IPS DF 6.9 (cell line): Measurements from ENCODE around the gene TPRG1L.

Source experiments
- DNase-seq: peaks from one replicate; pipeline ENCODE4 v3.0.0-alpha.2; 2013; ENCODE audit warnings: low read depth, low spot score
- H3K27ac ChIP-seq: one replicate; pipeline ENCODE4 v1.5.1; 2013; ENCODE audit warnings: low read length, control low read depth
- H3K27me3 ChIP-seq: 2 replicates; pipeline ENCODE4 v1.6.1; 2013; ENCODE audit warnings: mild to moderate bottlenecking, low read length; ENCODE audit not compliant: control insufficient read depth, insufficient read depth
- H3K36me3 ChIP-seq: 2 replicates; pipeline ENCODE4 v1.6.1; 2013; ENCODE audit warnings: low read length; ENCODE audit not compliant: control insufficient read depth, insufficient read depth
- H3K4me1 ChIP-seq: 2 replicates; pipeline ENCODE4 v1.6.1; 2013; ENCODE audit warnings: low read length; ENCODE audit not compliant: control insufficient read depth, insufficient read depth
- H3K4me3 ChIP-seq: 2 replicates; pipeline ENCODE4 v1.5.1; 2013; ENCODE audit warnings: mild to moderate bottlenecking, low read length
- H3K9me3 ChIP-seq: 2 replicates; pipeline ENCODE4 v1.6.1; 2013; ENCODE audit warnings: low read length, inconsistent platforms; ENCODE audit not compliant: control insufficient read depth, insufficient read depth
- WGBS: extraction: QIAGEN DNeasy Blood & Tissue Kit; methylation state at CpG from one replicate; pipeline ENCODE4 v1.1.7; 2013; ENCODE audit warnings: mixed read lengths, missing lambda C conversion rate; ENCODE audit not compliant: insufficient read length, insufficient coverage; 5-methylcytosine and 5-hydroxymethylcytosine counted together

The TPRG1L gene

DNA sequence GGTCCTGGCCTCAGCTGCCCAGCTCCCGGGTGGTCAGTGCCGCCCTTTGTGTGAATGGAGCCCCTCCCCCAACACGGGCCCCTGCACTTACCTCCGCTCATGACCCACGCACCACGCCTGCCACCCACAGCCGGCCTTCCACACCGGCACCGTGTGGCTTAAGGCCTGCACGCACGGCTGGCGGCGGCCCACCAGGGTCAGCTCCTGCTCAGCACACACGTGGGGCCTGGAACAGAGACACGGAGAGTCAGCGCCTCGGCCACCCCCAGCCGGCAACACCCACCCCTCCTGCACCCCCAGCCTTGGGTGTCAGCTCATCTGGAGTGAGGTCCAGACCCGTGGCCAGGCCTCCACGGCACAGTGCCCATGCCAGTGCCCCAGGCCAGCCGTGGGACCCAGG, 22.4 kb upstream of the TPRG1L start:
- no peak overlapping the region for H3K27ac ChIP-seq
- no peaks in the 10 kb centered on the region for H3K27me3 ChIP-seq
- WGBS: no CpG with 5 or more reads among the region's 21 CpGs
- peaks cover 4% of the 10 kb centered on the region; the same call in 1 of the 2 replicates for H3K4me1 ChIP-seq
- DNase-seq: no peak
- H3K9me3 ChIP-seq: no peaks in the 10 kb centered on the region
- no peaks in the 10 kb centered on the region for H3K36me3 ChIP-seq
- no peak overlapping the region for H3K4me3 ChIP-seq

DNA sequence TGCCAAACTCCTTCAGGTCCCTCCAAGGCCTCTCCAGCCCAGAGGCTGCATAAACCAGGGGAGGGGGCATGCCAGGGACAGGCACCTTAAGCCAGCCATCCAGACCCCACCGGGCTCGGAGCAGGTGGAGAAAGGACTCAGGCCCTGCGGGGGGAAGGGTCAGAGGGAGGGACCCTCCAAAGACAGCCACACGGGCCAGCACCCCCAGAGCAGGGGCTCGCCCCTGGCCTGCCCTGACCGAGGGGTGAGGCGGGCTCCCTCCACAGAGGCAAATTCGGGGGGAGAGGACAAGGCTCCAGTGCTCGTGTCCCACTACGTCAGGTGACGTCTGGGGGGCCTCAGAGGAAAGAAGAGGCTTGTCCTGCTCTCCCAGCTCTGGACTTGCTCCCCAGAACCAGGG, 21.7 kb upstream of the TPRG1L start:
- no peak for DNase-seq
- no peak overlapping the region for H3K27ac ChIP-seq
- no peaks in the 10 kb centered on the region for H3K27me3 ChIP-seq
- H3K4me3 ChIP-seq: no peak overlapping the region
- H3K36me3 ChIP-seq: no peaks in the 10 kb centered on the region
- peaks cover 4% of the 10 kb centered on the region; the same call in 1 of the 2 replicates for H3K4me1 ChIP-seq
- H3K9me3 ChIP-seq: no peaks in the 10 kb centered on the region
- no CpG with 5 or more reads among the region's 11 CpGs for WGBS

DNA sequence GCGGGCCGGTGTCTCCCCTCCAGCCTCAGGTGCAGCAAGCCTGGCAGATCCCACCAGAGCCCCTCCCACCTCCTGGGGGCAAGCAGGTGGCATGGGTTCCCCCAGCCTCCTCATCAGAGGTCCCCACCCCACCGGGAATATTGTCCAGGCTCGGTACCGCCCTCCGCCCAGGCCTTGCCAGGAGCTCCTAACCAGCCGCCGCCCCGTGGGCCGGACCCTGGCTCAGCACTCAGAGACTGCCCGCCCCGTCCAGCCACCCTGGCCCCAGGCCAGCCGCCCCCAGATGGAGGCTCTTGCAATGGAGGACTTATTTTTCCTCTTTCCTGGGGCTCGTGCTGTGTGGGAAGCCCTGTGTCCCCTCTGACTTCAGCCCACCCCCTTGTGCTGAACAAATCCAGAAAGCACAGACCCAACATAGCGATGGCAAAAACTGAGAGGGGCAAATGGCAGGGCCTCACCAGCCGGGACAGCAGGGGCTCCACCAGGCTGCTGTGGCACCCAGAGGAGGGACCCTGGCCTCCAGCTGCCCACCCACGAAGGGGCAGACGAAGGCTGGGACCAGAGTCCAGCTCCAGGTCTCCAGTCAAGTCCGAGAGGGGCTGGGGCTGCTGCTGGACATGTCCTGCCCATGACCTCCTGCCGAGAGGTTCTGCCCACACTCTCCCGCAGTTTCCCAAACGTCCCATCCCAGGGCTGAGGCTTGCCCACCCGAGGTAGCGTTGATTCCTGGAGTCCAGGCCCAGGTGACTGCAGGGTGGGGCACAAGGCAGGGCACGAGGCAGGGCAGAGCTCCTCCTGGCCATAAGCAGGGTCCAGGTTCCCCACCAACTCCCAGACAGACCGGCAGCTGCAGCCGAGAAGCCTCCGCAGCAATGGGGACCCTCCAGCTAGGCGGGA, 21.0 kb upstream of the TPRG1L start:
- H3K4me1 ChIP-seq: no peaks in the 10 kb centered on the region; the same call in 1 of the 2 replicates
- H3K27ac ChIP-seq: no peak overlapping the region
- no CpG with 5 or more reads among the region's 29 CpGs for WGBS
- no peaks in the 10 kb centered on the region for H3K27me3 ChIP-seq
- H3K36me3 ChIP-seq: no peaks in the 10 kb centered on the region
- no peak for DNase-seq
- H3K9me3 ChIP-seq: no peaks in the 10 kb centered on the region
- no peak overlapping the region for H3K4me3 ChIP-seq

DNA sequence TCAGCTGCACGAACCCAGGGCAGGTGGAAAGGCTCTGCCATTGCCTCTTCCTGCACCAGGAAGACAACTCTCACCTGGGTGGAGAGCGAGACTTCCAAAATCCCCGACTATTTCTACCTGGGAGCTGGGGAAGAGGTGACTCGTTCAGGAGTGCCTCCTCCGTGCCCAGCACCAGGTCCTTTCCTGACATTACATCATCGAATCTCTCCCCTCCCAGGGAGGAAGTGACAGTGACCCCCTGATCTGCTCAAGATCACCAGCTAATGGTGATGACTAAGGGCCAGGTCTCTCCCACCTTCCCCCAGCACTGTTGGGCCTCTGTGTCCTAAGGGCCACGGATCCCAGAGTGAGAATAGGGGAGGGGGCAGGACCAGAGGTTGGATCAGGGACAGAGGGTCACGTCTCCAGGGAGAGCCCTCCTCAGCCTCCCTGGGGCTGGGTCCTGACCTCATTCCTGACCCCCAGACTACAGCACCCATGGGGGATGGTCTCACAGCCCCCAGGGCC, 20.3 kb upstream of the TPRG1L start:
- no peak overlapping the region for H3K27ac ChIP-seq
- no peaks in the 10 kb centered on the region for H3K27me3 ChIP-seq
- DNase-seq: no peak
- no peaks in the 10 kb centered on the region; the same call in 1 of the 2 replicates for H3K4me1 ChIP-seq
- H3K9me3 ChIP-seq: no peaks in the 10 kb centered on the region
- no peaks in the 10 kb centered on the region for H3K36me3 ChIP-seq
- H3K4me3 ChIP-seq: no peak overlapping the region
- WGBS: no CpG with 5 or more reads among the region's 8 CpGs

DNA sequence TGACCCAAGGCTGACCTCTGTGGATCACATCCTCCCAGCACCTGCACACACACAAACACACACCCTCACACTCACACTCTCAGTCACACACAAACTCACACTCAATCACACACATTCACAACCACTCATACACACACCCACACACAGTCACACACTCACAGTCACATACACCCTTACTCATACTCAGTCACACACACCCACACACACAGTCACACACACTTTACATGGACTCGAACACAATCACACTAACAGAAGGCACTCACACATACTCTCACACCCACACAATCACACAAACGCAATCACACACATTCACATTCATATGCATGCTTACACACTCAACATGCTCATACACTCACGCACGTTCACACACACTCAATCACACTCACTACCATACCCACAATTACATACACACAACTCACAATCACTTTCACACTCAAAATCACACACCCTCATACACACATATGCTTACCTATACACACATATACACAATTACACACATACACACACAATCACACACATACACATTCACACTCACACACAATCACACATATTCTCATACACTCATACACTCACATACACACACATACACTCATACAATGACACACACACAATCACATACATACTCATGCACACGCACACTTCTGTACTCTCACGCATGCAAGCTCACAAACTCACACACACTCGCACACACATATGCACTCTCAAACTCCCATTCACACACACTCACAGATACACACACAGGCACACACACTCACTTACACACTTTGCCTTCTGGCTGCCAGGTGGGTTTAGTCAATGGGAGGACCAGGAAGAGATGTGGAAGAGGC, 19.6 kb upstream of the TPRG1L start:
- Histone ChIP-seq H3K4me1 (peaks cover 5% of the 10 kb centered on the region; the same call in 1 of the 2 replicates), H3K4me3 (no peak overlapping the region), H3K27ac (no peak overlapping the region), H3K27me3 (no peaks in the 10 kb centered on the region), H3K9me3 (no peaks in the 10 kb centered on the region), H3K36me3 (no peaks in the 10 kb centered on the region)
- 92% methylated on average over 7 of the region's 7 CpGs for WGBS
- no peak for DNase-seq

DNA sequence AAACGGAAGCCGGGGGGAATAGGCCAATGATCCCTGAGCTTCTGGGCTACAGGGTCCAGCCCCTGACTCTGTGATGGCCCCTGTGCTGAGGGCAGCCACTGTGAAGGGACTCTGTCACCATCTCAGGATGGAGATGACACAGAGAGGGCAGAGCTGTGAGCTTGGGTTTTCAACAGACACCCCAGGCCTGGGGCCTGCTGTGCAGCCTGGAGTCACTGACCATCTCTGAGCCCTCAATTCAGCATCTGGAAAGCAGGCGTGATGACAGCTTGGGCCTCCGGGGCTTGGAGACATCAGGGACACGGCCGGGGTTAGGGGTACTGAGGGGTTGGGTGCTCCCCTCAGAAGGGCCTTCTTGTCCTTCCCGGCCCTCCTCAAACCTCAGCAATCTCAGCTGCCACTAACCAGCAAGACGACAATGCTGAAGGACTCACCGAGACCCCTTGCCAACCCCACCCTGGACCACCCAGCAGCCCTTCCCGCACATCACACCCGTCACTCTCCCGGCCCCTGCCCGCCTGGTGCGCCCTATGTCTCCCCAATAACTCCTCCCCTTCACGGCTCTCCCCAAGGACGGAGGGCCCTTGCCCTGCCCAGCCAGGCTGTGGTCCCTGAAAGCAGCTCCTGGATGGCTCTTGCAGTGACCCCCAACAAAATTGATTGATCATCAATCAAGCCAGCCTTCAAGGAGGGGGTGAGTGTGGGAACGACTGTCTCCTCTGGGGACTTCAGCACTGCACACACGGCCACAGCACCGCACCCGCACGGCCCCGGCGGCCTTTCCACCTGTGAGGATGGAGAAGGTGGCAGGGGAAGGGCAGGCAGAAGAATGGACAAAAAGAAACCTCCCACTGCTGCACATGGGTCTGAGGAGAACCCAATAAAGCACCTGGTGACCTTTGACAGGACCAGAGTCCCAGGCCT, 17.8 kb upstream of the TPRG1L start:
- H3K4me1 ChIP-seq: peaks cover 5% of the 10 kb centered on the region; the same call in 1 of the 2 replicates
- whole genome bisulfite sequencing: no CpG with 5 or more reads among the region's 23 CpGs
- no peaks in the 10 kb centered on the region for H3K27me3 ChIP-seq
- H3K9me3 ChIP-seq: no peaks in the 10 kb centered on the region
- H3K36me3 ChIP-seq: no peaks in the 10 kb centered on the region
- no peak for DNase-seq
- no peak overlapping the region for H3K4me3 ChIP-seq
- no peak overlapping the region for H3K27ac ChIP-seq

DNA sequence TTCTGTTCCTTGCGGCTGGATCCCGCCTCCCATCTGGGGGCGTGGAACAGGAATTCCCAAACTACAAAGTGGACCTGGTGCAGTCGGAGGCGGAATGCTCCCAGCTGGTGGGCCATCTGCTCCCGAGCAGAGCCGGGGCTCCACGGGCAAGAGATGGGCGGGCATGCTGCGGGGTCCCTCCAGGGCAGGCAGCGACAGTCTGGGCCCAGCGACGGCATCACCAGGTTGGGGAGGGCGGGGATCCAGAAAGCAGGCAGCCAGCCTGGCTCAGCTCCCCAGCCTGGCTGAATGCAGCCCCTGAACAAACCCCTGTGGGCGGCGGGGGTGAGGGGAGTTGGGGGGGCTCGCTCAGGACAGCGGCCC, 17.1 kb upstream of the TPRG1L start:
- DNase-seq: no peak
- H3K9me3 ChIP-seq: no peaks in the 10 kb centered on the region
- H3K36me3 ChIP-seq: no peaks in the 10 kb centered on the region
- WGBS: no CpG with 5 or more reads among the region's 18 CpGs
- no peak overlapping the region for H3K27ac ChIP-seq
- H3K27me3 ChIP-seq: no peaks in the 10 kb centered on the region
- peaks cover 5% of the 10 kb centered on the region; the same call in 1 of the 2 replicates for H3K4me1 ChIP-seq
- no peak overlapping the region for H3K4me3 ChIP-seq

DNA sequence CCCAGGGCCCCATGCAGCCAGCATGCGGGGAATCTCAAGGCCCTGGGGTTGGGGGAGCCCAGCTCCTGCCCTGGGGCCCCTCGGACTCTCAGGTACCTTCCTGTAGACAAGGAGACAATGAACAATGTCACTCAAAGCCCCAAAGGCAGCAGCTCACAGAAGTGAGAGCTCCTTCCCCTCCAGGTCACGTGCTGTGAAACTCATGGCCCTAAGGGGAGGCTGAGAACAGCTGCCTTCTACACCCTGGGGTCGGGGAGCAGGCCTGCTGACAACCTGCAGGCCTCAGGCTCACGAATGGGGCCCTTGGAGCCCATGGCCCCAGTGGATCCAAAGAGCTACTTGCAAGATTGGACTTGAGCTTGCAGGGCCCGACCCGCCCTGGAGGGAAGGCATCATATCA, 16.7 kb upstream of the TPRG1L start:
- peaks cover 5% of the 10 kb centered on the region; the same call in 1 of the 2 replicates for H3K4me1 ChIP-seq
- no peaks in the 10 kb centered on the region for H3K27me3 ChIP-seq
- no peaks in the 10 kb centered on the region for H3K36me3 ChIP-seq
- H3K9me3 ChIP-seq: no peaks in the 10 kb centered on the region
- no CpG with 5 or more reads among the region's 7 CpGs for WGBS
- no peak overlapping the region for H3K4me3 ChIP-seq
- DNase-seq: no peak
- no peak overlapping the region for H3K27ac ChIP-seq

DNA sequence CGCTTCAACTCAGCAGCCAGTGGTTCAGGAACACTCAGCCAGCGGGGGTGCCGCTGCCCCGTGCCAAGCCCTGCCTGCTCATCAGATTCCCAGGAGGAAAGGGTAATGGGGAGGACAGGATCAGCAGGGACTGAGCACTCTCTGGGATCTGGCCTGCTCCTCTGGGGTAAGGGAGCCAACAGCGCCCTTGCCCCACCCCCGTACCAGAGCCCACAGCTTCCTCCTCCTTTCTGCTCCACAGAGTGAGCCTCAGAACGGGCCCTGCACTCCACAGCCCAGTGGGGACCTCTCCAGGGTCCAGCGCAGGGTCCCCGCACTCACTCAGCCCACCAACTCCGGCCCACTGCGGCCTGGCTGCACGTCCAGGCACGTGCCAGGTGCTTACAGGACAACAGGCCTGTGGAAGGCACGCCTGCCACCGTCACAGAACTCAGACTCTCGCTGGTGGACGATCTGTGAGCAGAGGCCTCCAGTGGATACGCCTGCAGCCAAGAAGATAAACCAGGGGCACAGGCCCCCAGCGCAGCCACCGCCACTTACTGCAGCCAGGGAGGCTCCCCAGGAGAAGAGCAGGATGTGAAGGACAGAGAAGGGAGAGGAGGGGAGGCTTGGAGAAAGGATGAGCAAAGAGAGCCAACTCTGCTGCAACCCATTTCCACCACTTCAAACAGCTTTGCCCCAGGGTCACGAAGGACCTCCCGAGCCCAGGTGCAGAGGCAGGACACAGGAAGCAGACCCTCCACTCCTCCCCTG, 15.6 kb upstream of the TPRG1L start:
- no CpG with 5 or more reads among the region's 22 CpGs for WGBS
- H3K36me3 ChIP-seq: no peaks in the 10 kb centered on the region
- H3K4me3 ChIP-seq: no peak overlapping the region
- H3K27me3 ChIP-seq: no peaks in the 10 kb centered on the region
- no peak overlapping the region for H3K27ac ChIP-seq
- no peaks in the 10 kb centered on the region for H3K9me3 ChIP-seq
- DNase-seq: no peak
- peaks cover 9% of the 10 kb centered on the region; the same call in 1 of the 2 replicates for H3K4me1 ChIP-seq
